ENCODE measurements around the gene DIO1.

The DIO1 gene

DNA sequence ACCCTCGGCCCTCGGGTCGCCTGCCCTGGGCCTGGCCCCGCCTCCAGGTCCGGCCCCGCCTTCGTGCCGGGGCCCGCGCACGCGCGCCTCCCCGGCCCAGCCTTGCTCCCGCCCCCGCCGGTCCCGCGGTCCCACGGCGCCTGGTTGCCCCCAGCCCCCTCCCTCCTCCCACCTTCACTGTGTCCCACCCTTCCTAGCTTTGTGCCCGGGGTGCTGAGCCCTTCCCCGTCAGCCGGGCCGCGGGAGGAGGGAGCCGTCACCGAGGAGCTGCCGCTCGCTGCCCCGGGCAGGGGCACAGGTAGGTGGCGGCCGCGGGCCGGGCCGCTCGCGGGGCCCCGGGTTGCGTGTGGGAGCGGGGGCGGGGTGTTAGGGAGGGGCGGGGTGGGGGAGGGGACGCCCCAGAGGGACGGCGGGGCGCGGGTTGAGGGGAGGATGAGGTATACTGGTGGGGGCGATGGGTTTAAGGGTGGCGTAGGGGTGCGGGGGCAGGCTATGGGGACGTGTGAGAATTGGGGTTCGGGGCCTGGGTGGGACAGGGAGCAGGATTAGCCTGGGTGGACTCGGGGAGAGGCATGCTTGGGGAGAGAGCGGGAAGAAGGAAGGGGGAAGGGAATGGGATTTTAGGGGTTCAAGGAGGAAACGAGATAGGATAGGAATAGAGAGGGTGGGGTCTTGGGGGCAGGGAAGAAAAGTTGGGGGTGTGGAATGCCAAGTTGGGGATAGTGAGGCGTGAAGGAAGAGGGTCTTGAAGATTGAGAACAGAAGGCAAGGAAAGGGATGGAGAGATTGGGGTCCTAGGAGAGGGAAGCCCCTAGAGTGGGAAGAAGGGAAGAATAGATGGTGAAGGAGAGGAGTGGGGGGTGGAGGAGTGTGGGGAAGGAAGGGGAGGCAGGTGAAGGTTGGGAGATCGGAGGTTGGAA, 52.5 kb downstream of the DIO1 start, which contains the start of gene LRRC42:
Gene LRRC42 (plus strand): TSS at position 99 of the 920 bp plus-strand sequence. CDS start 5,650 bp downstream, outside the sequence.
- TF ChIP-seq NFIC (IDR thresholded peaks at IDR 0.05) (no peak), TCF12 (IDR thresholded peaks at IDR 0.05; ENCODE audit: low read depth) (peak; percentile 31; the same call in 1 of the 2 replicates), EGR1 (IDR thresholded peaks at IDR 0.05) (peak; percentile 56), ZBTB7A (IDR thresholded peaks at IDR 0.05; ENCODE audit: low read depth) (peak; percentile 77; the same call in 1 of the 2 replicates), FOXM1 (IDR thresholded peaks at IDR 0.05; ENCODE audit: borderline replicate concordance, low read depth) (no peak), YY1 (IDR thresholded peaks at IDR 0.05; ENCODE audit: low read depth) (no peak), TEAD4 (IDR thresholded peaks at IDR 0.05) (no peak), TAF1 (IDR thresholded peaks at IDR 0.05; ENCODE audit: low read depth) (no peak), CEBPB (IDR thresholded peaks at IDR 0.05) (no peak), EP300 (IDR thresholded peaks at IDR 0.05; ENCODE audit: borderline replicate concordance) (no peak)
- TF ChIP-seq, protein P1, sequence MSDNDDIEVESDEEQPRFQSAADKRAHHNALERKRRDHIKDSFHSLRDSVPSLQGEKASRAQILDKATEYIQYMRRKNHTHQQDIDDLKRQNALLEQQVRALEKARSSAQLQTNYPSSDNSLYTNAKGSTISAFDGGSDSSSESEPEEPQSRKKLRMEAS (IDR thresholded peaks at IDR 0.05): no peak
- TF ChIP-seq, protein P2, sequence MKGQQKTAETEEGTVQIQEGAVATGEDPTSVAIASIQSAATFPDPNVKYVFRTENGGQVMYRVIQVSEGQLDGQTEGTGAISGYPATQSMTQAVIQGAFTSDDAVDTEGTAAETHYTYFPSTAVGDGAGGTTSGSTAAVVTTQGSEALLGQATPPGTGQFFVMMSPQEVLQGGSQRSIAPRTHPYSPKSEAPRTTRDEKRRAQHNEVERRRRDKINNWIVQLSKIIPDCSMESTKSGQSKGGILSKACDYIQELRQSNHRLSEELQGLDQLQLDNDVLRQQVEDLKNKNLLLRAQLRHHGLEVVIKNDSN (IDR thresholded peaks at IDR 0.05): no peak

DNA sequence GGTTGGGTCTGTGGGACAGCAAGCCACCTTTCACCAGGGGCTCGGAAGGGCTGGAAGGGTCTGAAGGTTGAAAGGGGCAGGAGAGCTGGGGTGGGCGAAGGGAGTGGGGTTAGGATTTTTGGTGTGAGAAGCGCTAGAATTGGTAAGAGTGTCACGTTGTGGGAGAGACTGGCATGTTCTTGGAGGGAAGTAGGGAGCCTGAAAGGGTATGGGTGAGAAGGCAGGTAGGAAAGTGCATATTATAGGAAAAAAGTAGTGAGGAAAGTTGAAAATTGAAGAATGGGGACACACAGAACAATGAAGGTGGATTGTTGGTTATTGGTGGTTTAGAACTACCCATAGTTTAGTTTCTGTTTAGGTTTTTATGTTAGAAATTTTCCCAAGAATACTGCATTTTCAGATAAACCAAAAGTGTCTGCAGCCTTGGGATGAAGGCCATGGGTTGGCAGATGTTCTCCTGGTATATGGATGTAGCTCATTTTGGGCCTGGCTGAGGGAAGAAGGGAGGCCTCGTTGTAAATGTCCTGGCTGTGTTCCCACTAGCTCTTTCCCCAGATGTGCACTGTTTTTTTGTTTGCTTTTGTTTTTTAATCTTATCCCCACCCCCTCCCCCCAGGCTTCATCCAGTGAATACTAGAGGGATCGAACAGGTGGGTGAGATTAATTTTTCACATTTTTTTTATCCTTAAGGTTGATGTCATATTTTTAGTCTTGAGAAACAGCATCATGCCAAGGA, 53.4 kb downstream of the DIO1 start:
- TF ChIP-seq CREB1 (IDR thresholded peaks at IDR 0.05; ENCODE audit: low read depth) (no peak), EP300 (IDR thresholded peaks at IDR 0.05; ENCODE audit: borderline replicate concordance) (no peak), NFIC (IDR thresholded peaks at IDR 0.05) (no peak), RAD21 (IDR thresholded peaks at IDR 0.05; ENCODE audit: low read depth) (no peak), EGR1 (IDR thresholded peaks at IDR 0.05) (no peak), TCF12 (IDR thresholded peaks at IDR 0.05; ENCODE audit: low read depth) (no peak), YY1 (IDR thresholded peaks at IDR 0.05; ENCODE audit: low read depth) (no peak), CEBPB (IDR thresholded peaks at IDR 0.05) (no peak)
- TF ChIP-seq, protein P3, sequence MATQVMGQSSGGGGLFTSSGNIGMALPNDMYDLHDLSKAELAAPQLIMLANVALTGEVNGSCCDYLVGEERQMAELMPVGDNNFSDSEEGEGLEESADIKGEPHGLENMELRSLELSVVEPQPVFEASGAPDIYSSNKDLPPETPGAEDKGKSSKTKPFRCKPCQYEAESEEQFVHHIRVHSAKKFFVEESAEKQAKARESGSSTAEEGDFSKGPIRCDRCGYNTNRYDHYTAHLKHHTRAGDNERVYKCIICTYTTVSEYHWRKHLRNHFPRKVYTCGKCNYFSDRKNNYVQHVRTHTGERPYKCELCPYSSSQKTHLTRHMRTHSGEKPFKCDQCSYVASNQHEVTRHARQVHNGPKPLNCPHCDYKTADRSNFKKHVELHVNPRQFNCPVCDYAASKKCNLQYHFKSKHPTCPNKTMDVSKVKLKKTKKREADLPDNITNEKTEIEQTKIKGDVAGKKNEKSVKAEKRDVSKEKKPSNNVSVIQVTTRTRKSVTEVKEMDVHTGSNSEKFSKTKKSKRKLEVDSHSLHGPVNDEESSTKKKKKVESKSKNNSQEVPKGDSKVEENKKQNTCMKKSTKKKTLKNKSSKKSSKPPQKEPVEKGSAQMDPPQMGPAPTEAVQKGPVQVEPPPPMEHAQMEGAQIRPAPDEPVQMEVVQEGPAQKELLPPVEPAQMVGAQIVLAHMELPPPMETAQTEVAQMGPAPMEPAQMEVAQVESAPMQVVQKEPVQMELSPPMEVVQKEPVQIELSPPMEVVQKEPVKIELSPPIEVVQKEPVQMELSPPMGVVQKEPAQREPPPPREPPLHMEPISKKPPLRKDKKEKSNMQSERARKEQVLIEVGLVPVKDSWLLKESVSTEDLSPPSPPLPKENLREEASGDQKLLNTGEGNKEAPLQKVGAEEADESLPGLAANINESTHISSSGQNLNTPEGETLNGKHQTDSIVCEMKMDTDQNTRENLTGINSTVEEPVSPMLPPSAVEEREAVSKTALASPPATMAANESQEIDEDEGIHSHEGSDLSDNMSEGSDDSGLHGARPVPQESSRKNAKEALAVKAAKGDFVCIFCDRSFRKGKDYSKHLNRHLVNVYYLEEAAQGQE (IDR thresholded peaks at IDR 0.05; ENCODE audit: low read depth): no peak
- TF ChIP-seq, protein P1 (IDR thresholded peaks at IDR 0.05): no peak

DNA sequence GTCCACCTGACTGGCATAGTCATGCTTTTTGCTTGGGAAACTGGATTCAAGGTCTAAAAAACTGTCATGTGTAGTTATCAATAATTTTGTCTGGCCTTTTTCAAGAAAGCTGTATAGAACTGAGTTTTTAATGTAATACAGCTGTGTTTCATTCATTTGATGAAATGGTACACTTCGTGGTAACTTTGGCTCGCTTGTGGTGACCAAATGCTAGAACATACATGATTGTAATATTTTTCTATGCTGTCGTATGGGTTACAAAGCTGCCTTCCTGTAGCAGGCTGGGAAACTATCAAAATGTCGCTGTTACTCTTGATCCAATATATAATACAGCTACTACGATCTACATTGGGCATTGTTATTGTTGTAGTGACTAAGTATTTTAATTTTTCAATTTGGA, 54.3 kb downstream of the DIO1 start:
- TF ChIP-seq YY1 (IDR thresholded peaks at IDR 0.05; ENCODE audit: low read depth) (no peak), NFIC (IDR thresholded peaks at IDR 0.05) (no peak), TEAD4 (IDR thresholded peaks at IDR 0.05) (no peak), TCF12 (IDR thresholded peaks at IDR 0.05; ENCODE audit: low read depth) (no peak), CREB1 (IDR thresholded peaks at IDR 0.05; ENCODE audit: low read depth) (no peak), ZBTB7A (IDR thresholded peaks at IDR 0.05; ENCODE audit: low read depth) (no peak), EP300 (IDR thresholded peaks at IDR 0.05; ENCODE audit: borderline replicate concordance) (no peak)
- TF ChIP-seq, protein P2 (IDR thresholded peaks at IDR 0.05): no peak
- TF ChIP-seq, protein P1 (IDR thresholded peaks at IDR 0.05): no peak
- TF ChIP-seq, protein P3 (IDR thresholded peaks at IDR 0.05; ENCODE audit: low read depth): no peak

DNA sequence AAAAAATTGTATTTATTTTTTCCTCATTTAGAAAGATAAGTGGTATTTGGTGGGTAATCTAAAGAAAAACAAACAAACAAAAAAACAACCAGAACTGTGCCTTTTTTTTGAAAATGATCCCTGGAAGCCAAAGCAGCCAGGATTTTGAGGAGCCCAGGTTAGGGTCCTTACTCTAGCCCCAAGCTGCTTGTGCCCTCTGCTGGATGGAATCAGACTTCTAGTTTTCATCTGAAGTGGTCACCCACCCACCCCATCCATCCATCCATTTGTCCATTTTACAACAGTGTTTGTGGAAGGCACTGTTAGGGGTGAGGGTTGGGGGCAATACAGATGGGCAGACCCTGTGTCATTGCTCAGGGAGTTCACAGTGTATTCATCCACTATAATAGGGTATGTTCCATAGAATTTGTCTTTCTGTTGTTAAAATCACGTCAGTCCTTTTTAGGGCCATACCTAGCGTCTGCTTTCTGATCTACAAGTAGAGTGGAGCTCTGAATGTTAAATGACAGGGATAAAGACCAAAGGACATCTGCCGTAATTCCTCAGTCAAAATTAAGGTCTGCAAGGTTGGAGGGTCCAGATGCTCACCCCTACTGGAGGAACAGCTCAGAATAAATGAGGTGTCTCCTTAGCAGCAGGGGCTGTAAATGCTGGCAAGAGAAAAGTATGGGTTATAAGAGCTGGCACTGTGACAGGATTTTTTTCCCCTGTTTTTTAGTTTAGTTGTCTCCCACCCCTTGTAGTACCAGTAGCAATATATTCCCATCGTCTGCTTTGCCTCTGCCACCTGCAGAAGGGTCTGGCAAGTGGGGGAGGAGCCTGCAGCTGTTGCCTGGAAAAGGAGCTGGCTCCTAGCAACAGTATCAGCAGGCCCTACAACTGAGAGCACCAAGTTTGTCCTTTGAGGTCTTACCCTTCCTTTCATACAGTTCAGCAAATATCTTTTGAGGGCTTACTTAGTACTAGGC, 55.3 kb downstream of the DIO1 start:
- TF ChIP-seq TCF12 (IDR thresholded peaks at IDR 0.05; ENCODE audit: low read depth) (no peak), TEAD4 (IDR thresholded peaks at IDR 0.05) (peak; percentile 26; the same call in 1 of the 2 replicates), EGR1 (IDR thresholded peaks at IDR 0.05) (no peak), RAD21 (IDR thresholded peaks at IDR 0.05; ENCODE audit: low read depth) (peak; percentile 51), FOXM1 (IDR thresholded peaks at IDR 0.05; ENCODE audit: borderline replicate concordance, low read depth) (no peak), TAF1 (IDR thresholded peaks at IDR 0.05; ENCODE audit: low read depth) (no peak), CREB1 (IDR thresholded peaks at IDR 0.05; ENCODE audit: low read depth) (no peak)

Data from Ishikawa (cell line).